ENCODE results near the gene EYS. TPM values are rescaled to one million over a fixed set of nuclear protein-coding genes. Genes with fewer than 3 reads are reported as not detected.

EYS gene
- total RNA-seq, 4 donors from 2014 or later: under 0.01 TPM; not detected in 3

DNA sequence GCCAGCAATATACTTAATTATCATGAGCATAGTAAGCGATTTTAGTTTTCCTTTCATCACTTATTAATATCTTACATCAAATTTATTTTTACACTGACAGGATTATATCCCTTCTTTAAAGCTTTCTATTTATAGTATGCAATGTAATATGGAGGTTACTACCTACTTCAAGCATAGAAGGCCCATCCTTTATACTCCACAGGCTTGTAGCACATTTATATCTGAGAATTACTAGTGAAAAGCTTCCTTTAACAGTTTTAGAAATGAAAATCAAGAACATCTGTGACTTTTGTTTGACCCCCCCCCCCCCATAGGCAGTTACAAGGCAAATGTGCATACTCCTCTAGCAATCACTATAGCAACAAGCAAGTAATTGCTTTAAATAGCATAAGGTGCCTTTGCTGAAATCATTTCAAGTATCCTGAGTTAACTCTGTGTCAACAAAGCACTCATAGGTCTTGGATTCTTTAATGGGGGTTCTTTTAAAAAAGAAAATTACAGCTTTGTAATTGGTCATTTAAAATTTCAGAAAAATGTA, 1153.7 kb downstream of the EYS start:
- no peak overlapping the region for H3K4me3 ChIP-seq
- WGBS: 85% methylated on average over 1 of the region's 1 CpG
- H3K36me3 ChIP-seq: no peaks in the 10 kb centered on the region
- TF ChIP-seq EP300 (IDR thresholded peaks at IDR 0.05) (no peak), POLR2AphosphoS5 (IDR thresholded peaks at IDR 0.05) (no peak), POLR2A (IDR thresholded peaks at IDR 0.05; ENCODE audit: low read depth) (no peak)
- TF ChIP-seq, protein P1, sequence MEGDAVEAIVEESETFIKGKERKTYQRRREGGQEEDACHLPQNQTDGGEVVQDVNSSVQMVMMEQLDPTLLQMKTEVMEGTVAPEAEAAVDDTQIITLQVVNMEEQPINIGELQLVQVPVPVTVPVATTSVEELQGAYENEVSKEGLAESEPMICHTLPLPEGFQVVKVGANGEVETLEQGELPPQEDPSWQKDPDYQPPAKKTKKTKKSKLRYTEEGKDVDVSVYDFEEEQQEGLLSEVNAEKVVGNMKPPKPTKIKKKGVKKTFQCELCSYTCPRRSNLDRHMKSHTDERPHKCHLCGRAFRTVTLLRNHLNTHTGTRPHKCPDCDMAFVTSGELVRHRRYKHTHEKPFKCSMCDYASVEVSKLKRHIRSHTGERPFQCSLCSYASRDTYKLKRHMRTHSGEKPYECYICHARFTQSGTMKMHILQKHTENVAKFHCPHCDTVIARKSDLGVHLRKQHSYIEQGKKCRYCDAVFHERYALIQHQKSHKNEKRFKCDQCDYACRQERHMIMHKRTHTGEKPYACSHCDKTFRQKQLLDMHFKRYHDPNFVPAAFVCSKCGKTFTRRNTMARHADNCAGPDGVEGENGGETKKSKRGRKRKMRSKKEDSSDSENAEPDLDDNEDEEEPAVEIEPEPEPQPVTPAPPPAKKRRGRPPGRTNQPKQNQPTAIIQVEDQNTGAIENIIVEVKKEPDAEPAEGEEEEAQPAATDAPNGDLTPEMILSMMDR (IDR thresholded peaks at IDR 0.05): no peak
- DNase-seq (ENCODE audit: extremely low spot score): no peak
- peaks cover 0 to 10% (median 0%) of the 10 kb centered on the region in 4 donors for H3K9me3 ChIP-seq
- H3K27me3 ChIP-seq: no peaks in the 10 kb centered on the region
- H3K27ac ChIP-seq (replicated peaks in 1 of 4): no peak overlapping the region
- no peaks in the 10 kb centered on the region for H3K4me1 ChIP-seq
- intact Hi-C loops (cut with DNase I): no loop called here

DNA sequence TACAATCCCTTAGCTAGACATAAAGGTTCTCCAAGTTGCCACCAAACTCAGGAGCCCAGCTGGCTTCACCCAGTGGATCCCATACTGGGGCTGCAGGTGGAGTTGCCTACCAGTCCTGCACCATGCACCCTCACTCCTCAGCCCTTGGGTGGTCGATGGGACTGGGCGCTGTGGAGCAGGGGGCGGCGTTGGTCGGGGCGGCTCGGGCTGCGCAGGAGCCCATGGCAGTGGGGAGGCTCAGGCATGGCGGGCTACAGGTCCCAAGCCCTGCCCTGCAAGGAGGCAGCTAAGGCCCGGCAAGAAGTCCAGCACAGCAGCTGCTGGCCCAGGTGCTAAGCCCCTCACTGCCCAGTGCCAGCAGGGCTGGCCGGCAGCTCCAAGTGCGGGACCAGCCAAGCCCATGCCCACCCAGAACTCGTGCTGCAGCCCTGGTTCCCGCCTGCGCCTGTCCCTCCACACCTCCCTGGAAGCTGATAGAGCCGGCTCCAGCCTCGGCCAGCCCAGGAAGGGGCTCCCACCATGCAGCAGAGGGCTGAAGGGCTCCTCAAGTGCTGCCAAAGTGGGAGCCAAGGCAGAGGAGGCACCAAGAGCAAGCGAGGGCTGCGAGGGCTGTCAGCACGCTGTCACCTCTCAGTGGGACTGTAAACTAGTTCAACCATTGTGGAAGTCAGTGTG, 1159.3 kb downstream of the EYS start:
- Histone ChIP-seq H3K36me3 (no peaks in the 10 kb centered on the region), H3K9me3 (no peaks in the 10 kb centered on the region), H3K4me1 (no peaks in the 10 kb centered on the region), H3K27ac (replicated peaks in 1 of 4) (no peak overlapping the region), H3K27me3 (no peaks in the 10 kb centered on the region), H3K4me3 (no peak overlapping the region)
- no peak for DNase-seq (ENCODE audit: extremely low spot score)
- intact Hi-C loops (cut with DNase I): no loop called here
- 100% methylated on average over 1 of the region's 20 CpGs for WGBS
- TF ChIP-seq POLR2A (IDR thresholded peaks at IDR 0.05; ENCODE audit: low read depth) (no peak), EP300 (IDR thresholded peaks at IDR 0.05) (no peak), POLR2AphosphoS5 (IDR thresholded peaks at IDR 0.05) (no peak)
- TF ChIP-seq, protein P1 (IDR thresholded peaks at IDR 0.05): no peak

DNA sequence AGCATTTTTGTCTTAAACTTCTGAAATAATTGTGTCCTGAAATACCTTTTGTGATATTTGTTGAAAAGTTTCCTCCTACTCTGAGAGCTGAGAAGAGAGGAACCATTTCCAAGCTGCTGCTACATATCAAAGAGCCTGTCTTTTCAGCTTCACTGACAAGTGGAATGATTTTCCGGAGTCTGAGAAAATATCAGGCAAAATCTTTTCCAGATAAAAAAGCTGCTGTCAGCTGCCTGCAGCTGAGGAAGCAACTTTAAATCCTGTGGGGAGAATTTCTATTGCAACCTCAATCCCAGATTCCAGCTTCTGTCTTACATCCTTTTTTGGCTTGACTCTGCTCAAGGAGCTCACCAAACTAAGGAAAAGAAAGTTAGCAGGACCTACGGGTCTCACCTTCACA, 1167.1 kb downstream of the EYS start:
- Histone ChIP-seq H3K9me3 (no peaks in the 10 kb centered on the region), H3K27ac (replicated peaks in 1 of 4) (no peak overlapping the region), H3K27me3 (no peaks in the 10 kb centered on the region), H3K36me3 (no peaks in the 10 kb centered on the region), H3K4me1 (no peaks in the 10 kb centered on the region), H3K4me3 (no peak overlapping the region)
- WGBS: 39% methylated on average over 2 of the region's 2 CpGs
- DNase-seq (ENCODE audit: extremely low spot score): no peak
- TF ChIP-seq POLR2A (IDR thresholded peaks at IDR 0.05; ENCODE audit: low read depth) (no peak), EP300 (IDR thresholded peaks at IDR 0.05) (no peak), POLR2AphosphoS5 (IDR thresholded peaks at IDR 0.05) (no peak)
- TF ChIP-seq, protein P1 (IDR thresholded peaks at IDR 0.05): no peak
- intact Hi-C loops (cut with DNase I): no loop called here

DNA sequence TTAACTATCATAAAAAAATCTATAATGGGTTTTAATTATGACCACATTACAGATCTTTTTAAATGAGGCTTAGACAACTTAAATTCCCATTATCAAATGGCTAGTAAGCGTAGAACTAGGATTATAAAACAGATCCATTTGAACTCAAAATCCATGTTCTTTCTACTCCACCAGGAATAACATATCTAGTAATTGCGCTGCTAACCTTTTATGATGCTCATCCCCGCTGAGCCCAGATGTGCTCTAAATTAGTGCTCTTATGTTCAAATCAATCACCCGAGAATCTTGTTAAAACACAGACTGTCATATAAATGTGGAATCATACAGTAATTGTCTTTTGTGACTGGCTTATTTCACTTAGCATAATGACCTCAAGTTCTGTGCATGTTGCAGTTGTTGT, 1168.3 kb downstream of the EYS start:
- Histone ChIP-seq H3K27me3 (no peaks in the 10 kb centered on the region), H3K9me3 (no peaks in the 10 kb centered on the region), H3K4me1 (no peaks in the 10 kb centered on the region), H3K4me3 (no peak overlapping the region), H3K36me3 (no peaks in the 10 kb centered on the region), H3K27ac (replicated peaks in 1 of 4) (no peak overlapping the region)
- DNase-seq (ENCODE audit: extremely low spot score): no peak
- intact Hi-C loops (cut with DNase I): no loop called here
- 88% methylated on average over 4 of the region's 4 CpGs for WGBS
- TF ChIP-seq POLR2AphosphoS5 (IDR thresholded peaks at IDR 0.05) (no peak), POLR2A (IDR thresholded peaks at IDR 0.05; ENCODE audit: low read depth) (no peak), EP300 (IDR thresholded peaks at IDR 0.05) (no peak)
- TF ChIP-seq, protein P1 (IDR thresholded peaks at IDR 0.05): no peak
